Measurements from ENCODE around the gene COG4.

GRCh38 chr16:70453892-70454221 is 69.5 kb downstream of the COG4 start:
- TF ChIP-seq, protein P1, sequence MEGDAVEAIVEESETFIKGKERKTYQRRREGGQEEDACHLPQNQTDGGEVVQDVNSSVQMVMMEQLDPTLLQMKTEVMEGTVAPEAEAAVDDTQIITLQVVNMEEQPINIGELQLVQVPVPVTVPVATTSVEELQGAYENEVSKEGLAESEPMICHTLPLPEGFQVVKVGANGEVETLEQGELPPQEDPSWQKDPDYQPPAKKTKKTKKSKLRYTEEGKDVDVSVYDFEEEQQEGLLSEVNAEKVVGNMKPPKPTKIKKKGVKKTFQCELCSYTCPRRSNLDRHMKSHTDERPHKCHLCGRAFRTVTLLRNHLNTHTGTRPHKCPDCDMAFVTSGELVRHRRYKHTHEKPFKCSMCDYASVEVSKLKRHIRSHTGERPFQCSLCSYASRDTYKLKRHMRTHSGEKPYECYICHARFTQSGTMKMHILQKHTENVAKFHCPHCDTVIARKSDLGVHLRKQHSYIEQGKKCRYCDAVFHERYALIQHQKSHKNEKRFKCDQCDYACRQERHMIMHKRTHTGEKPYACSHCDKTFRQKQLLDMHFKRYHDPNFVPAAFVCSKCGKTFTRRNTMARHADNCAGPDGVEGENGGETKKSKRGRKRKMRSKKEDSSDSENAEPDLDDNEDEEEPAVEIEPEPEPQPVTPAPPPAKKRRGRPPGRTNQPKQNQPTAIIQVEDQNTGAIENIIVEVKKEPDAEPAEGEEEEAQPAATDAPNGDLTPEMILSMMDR (IDR thresholded peaks at IDR 0.05 in 8 of 11, conservative IDR thresholded peaks at IDR 0.05 in 3 of 11): no peak
- no peak for TF ChIP-seq POLR2A (IDR thresholded peaks at IDR 0.05)
